SHP77 (cell line): Measurements from ENCODE around the gene PITPNM1.
"Not testable (repeated sequence)": the region's sequence is repeated elsewhere in the genome, so short reads cannot be mapped to it uniquely, and the experiment has no call there.

Experiments used
- DNase-seq, 2 experiments: peaks; one replicate each; lab custom pipeline; 2025; lab: John Stamatoyannopoulos, UW

Gene PITPNM1

GRCh38 chr11:67489885-67490726 is 15.1 kb downstream of the PITPNM1 start:
- no peak for DNase-seq

- no peak for DNase-seq
Measured at GRCh38 chr11:67489203-67489884, 15.8 kb downstream of the PITPNM1 start.

GRCh38 chr11:67486481-67487195 is 18.5 kb downstream of the PITPNM1 start:
- no peak for DNase-seq

GRCh38 chr11:67485873-67486361 is 19.2 kb downstream of the PITPNM1 start:
- DNase-seq, result not testable (repeated sequence)

- no peak for DNase-seq
Measured at GRCh38 chr11:67484847-67485311, 20.3 kb downstream of the PITPNM1 start.

- DNase-seq, result no peak
Measured at GRCh38 chr11:67483831-67484665, 21.1 kb downstream of the PITPNM1 start.

GRCh38 chr11:67482827-67483798 is 22.1 kb downstream of the PITPNM1 start, which contains the start of gene AIP:
Gene AIP (plus strand): TSS chr11:67483026. CDS start chr11:67483159, 133 bp downstream.
- peak; percentile 98 to 99 for DNase-seq

- DNase-seq, result no peak
Measured at GRCh38 chr11:67482275-67482826, 22.8 kb downstream of the PITPNM1 start.

- DNase-seq, result not testable (repeated sequence)
Measured at GRCh38 chr11:67477344-67478050, 27.7 kb downstream of the PITPNM1 start.

GRCh38 chr11:67476692-67477091 is 28.5 kb downstream of the PITPNM1 start:
- not testable (repeated sequence) for DNase-seq

GRCh38 chr11:67472882-67473281 is 32.3 kb downstream of the PITPNM1 start:
- no peak for DNase-seq

GRCh38 chr11:67470337-67471002 is 34.7 kb downstream of the PITPNM1 start:
- no peak for DNase-seq

- DNase-seq, result no peak
Measured at GRCh38 chr11:67469508-67469811, 35.7 kb downstream of the PITPNM1 start.

- DNase-seq, result peak; percentile 91 to 92
Measured at GRCh38 chr11:67468759-67469507, 36.2 kb downstream of the PITPNM1 start, which contains the start of gene TMEM134. Gene TMEM134 (minus strand): TSS chr11:67469251. CDS start chr11:67469192, 59 bp downstream.

GRCh38 chr11:67468456-67468758 is 36.8 kb downstream of the PITPNM1 start:
- no peak for DNase-seq

- DNase-seq, result no peak
Measured at GRCh38 chr11:67468056-67468455, 37.1 kb downstream of the PITPNM1 start.

- DNase-seq, result no peak
Measured at GRCh38 chr11:67466962-67467771, 38.0 kb downstream of the PITPNM1 start.
